VCaP (cell line): ENCODE measurements around the gene SLC35G4.

Experiments used
- H3K27ac ChIP-seq: fragments of 450-650 bp; 2 replicates; pipeline ENCODE4 v1.5.1; 2017
- TF ChIP-seq, protein P1 (sequence below): fragments of 450-650 bp; conservative IDR thresholded peaks from 2 replicates; pipeline ENCODE4 v1.5.1; 2017; ENCODE audit warnings: mild to moderate bottlenecking, moderate library complexity

Gene SLC35G4

DNA sequence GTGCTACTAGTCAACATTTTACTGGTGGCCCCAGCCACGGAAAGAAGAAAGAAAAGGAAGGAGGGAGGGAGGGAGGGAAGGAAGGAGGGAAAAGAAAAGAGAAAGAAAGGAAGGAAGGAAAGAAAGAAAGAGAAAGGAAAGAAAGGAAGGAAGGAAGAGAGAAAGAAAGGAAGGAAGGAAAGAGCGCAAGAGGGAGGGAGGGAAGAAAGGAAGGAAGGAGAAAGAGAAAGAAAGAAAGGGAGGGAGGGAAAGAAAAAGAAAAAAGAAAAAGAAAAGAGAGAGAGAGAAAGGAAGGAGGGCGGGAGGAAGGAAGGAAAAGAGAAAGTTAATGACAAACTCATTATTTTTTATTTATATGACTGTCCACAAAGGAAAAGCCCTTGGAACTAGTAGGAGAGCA, 34.9 kb upstream of the SLC35G4 start:
- TF ChIP-seq, protein P1, sequence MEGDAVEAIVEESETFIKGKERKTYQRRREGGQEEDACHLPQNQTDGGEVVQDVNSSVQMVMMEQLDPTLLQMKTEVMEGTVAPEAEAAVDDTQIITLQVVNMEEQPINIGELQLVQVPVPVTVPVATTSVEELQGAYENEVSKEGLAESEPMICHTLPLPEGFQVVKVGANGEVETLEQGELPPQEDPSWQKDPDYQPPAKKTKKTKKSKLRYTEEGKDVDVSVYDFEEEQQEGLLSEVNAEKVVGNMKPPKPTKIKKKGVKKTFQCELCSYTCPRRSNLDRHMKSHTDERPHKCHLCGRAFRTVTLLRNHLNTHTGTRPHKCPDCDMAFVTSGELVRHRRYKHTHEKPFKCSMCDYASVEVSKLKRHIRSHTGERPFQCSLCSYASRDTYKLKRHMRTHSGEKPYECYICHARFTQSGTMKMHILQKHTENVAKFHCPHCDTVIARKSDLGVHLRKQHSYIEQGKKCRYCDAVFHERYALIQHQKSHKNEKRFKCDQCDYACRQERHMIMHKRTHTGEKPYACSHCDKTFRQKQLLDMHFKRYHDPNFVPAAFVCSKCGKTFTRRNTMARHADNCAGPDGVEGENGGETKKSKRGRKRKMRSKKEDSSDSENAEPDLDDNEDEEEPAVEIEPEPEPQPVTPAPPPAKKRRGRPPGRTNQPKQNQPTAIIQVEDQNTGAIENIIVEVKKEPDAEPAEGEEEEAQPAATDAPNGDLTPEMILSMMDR, result no peak
- no peak overlapping the region for H3K27ac ChIP-seq

DNA sequence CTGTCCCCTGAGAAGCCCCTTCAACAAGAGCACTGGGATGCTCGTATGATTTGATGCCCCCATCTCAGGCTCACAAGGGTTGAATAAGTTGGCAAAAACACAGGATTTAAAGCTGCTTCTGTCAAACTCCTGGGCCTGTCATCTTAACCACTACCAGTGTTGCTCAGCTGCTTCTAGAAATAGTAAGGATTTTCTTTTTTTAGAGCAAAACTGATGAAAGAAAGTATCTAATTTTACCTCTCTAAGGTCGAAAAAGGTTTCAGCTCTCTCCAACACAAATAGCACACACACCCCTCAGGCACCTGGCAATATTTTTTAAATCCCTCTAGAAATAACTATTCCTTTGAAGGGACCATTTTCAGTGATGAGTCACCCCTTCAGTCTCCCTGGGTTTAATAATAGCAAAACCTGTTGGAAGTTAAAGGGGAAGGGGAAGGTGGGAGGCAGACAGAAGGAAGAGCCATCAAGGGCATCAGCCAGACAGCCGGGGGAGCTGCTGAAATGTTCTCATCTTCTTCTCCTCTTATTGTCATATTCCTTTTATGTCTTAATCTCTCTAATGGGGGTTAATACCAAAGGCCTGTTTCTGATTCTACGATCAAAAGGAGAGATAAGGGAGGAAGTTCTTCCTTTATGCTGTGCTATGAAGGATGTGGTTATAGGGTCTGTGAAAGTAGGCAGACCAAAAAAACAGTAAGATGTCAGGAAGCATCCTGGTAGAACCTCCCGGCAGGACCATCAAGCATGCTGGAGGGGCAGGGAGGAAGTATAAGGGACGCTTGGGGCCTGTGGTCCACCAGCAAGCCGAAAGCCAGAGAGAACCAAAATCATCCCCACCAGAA, 31.9 kb upstream of the SLC35G4 start:
- no peak overlapping the region for H3K27ac ChIP-seq
- TF ChIP-seq, protein P1, result no peak

DNA sequence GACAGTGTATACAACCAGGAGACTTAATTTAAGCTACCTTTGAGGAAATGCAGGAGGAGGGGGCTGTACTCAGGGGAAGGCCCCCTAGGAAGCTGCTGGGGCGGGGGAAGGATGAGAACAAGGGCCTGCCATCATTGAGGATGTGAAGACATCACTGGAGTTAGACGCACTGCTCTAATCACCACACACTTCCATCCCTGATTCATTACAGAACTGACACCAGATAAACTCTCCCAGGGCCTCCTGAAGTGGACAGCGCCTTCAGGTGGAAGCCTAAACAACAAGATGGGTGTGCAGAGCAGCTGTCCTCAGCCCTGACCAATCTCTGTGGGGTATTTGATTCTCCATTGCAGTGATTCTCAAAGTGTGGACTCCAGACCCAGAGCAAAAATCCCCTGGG, 30.6 kb upstream of the SLC35G4 start:
- no peak overlapping the region for H3K27ac ChIP-seq
- TF ChIP-seq, protein P1, result no peak

DNA sequence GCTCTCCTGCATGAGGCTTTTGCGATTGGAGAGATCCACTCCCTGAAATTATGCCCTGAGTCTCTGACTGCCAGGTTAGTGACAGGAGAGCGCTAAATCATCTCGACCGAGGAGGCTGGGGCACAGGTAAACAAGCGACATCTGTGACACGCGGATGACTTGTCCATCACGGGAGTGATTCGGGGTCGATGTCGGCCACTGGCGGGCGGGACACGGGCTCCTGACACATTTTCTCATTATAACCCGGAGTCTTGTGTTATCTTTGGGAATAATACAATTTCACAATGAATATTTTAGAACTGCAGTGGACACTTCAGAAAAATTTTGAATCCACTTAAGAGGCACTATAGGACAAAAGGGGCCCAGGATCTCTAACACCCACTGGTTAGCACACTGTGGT, 29.5 kb upstream of the SLC35G4 start:
- H3K27ac ChIP-seq, result no peak overlapping the region
- TF ChIP-seq, protein P1, result no peak

DNA sequence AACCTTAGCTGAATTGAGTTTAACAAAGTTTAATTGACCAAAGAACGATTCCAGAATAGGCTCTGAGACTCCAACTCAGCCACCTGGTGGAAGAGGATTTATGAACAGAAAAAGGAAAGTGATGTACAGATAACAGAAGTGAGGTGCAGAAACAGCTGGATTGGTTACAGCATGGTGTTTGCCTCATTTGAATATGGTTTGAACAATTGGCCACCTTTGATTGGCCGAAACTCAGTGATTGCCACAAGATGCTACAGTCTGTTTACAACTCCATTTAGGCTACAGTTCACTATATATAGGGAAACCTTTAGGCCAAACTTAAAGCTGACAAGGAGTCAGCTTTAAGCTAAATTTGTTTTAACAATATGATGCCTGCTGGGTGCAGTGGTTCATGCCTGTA, 28.1 kb upstream of the SLC35G4 start:
- H3K27ac ChIP-seq, result no peak overlapping the region
- TF ChIP-seq, protein P1, result no peak

DNA sequence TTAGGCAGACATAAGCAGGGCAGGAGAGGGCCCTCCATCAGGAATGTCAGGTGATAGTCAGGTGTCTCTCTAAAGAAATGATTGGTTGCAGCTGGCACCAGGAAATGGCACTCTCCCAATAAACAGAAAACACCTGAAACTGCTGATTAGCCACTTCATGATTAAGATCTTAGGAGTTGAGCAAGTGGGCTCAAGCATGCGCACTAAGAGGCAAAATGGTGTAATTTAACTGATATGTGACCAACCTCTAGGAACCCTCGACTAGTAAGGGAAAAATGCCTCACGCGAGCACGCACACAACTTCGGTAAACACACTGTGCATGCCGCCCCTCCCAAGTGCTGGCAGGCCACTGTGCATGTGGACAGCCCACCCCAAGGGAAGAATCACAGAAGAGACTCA, 23.8 kb upstream of the SLC35G4 start:
- TF ChIP-seq, protein P1, result no peak
- no peak overlapping the region for H3K27ac ChIP-seq

DNA sequence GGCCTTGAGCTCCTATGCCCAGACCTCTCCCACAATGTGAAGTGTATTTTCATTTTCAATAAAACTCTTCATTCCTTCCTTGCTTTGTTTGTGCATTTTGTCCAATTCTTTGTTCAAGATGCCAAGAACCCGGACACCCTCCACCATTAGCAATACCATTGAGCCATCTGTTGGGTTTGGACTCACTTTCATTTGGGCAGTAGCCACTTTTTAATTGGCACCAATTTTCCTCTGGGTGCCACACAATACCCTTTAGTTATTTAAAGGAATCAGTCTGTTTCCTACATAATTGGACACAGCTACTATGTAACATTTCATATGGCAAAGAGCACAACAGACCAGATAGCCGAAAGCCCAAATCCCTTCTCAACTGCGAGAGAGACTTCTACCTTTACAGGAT, 22.5 kb upstream of the SLC35G4 start:
- TF ChIP-seq, protein P1, result no peak
- no peak overlapping the region for H3K27ac ChIP-seq
